Large intestine (tissue), 3 donors: ENCODE data around the gene DGKH. TPM values are rescaled to one million over a fixed set of nuclear protein-coding genes. Genes with fewer than 3 reads are reported as not detected.
"Not testable (repeated sequence)": the region's sequence is repeated elsewhere in the genome, so short reads cannot be mapped to it uniquely, and the experiment has no call there.

Experiments
- DNase-seq, 2 donors: peaks; one replicate each; pipeline versions ENCODE4 v3.0.0 to v3.0.0-alpha.2; 2013
- H3K27ac ChIP-seq: one replicate; pipeline ENCODE4 v1.5.1; 2013; ENCODE audit warnings: low read length
- H3K27me3 ChIP-seq: 2 replicates; pipeline ENCODE4 v1.6.1; 2013; ENCODE audit warnings: low read length; ENCODE audit not compliant: control insufficient read depth, insufficient read depth
- H3K36me3 ChIP-seq: 2 replicates; pipeline ENCODE4 v1.6.1; 2013; ENCODE audit warnings: low read length; ENCODE audit not compliant: control insufficient read depth, insufficient read depth
- H3K4me1 ChIP-seq: one replicate; pipeline ENCODE4 v1.6.1; 2013; ENCODE audit warnings: low read length; ENCODE audit not compliant: control insufficient read depth, insufficient read depth
- H3K4me3 ChIP-seq: one replicate; pipeline ENCODE4 v1.5.1; 2013; ENCODE audit warnings: low read length
- H3K9me3 ChIP-seq: one replicate; pipeline ENCODE4 v1.6.1; 2013; ENCODE audit warnings: mild to moderate bottlenecking, low read depth, low read length, moderate library complexity; ENCODE audit not compliant: control insufficient read depth
- WGBS: methylation state at CpG from one replicate; pipeline ENCODE4 v1.1.5; 2013; ENCODE audit warnings: low lambda C conversion rate; ENCODE audit not compliant: insufficient coverage; 5-methylcytosine and 5-hydroxymethylcytosine counted together
- polyA plus RNA-seq: library from polyadenylated mRNA; unstranded; fragments of 120-200 nt; gene quantifications from one replicate; pipeline ENCODE4 v1.2.1, GENCODE V29; 2013

DGKH gene
- polyA plus RNA-seq, 1 donor: 6.9 TPM

- DNase-seq: no peak
- H3K27ac ChIP-seq: no peak overlapping the region
- no peak overlapping the region for H3K4me3 ChIP-seq
- H3K4me1 ChIP-seq: no peaks in the 10 kb centered on the region
- peaks cover 5% of the 10 kb centered on the region for H3K36me3 ChIP-seq
- H3K27me3 ChIP-seq: no peaks in the 10 kb centered on the region
- no peaks in the 10 kb centered on the region for H3K9me3 ChIP-seq
- WGBS: no CpG with 5 or more reads among the region's 1 CpG
These were observed 7.7 kb downstream of the DGKH start for GRCh38 chr13:42056146-42056545.

GRCh38 chr13:42056583-42056982 lies 8.1 kb downstream of the DGKH start:
- DNase-seq: no peak
- WGBS: 90% methylated on average over 4 of the region's 6 CpGs
- H3K27me3 ChIP-seq: no peaks in the 10 kb centered on the region
- H3K9me3 ChIP-seq: no peaks in the 10 kb centered on the region
- H3K4me3 ChIP-seq: no peak overlapping the region
- H3K4me1 ChIP-seq: no peaks in the 10 kb centered on the region
- no peak overlapping the region for H3K27ac ChIP-seq
- peaks cover 5% of the 10 kb centered on the region for H3K36me3 ChIP-seq

GRCh38 chr13:42057918-42058530 lies 9.6 kb downstream of the DGKH start:
- 100% methylated on average over 1 of the region's 2 CpGs for WGBS
- no peaks in the 10 kb centered on the region for H3K9me3 ChIP-seq

GRCh38 chr13:42061943-42062342 lies 13.5 kb downstream of the DGKH start:
- Histone ChIP-seq H3K9me3 (no peaks in the 10 kb centered on the region), H3K36me3 (peaks cover 7% of the 10 kb centered on the region), H3K27ac (no peak overlapping the region), H3K4me1 (no peaks in the 10 kb centered on the region), H3K27me3 (no peaks in the 10 kb centered on the region), H3K4me3 (no peak overlapping the region)
- no peak for DNase-seq

More at GRCh38 chr13:42057918-42058530, 9.6 kb downstream of the DGKH start:
- no peak for DNase-seq
- Histone ChIP-seq H3K4me3 (no peak overlapping the region), H3K27me3 (no peaks in the 10 kb centered on the region), H3K27ac (no peak overlapping the region), H3K4me1 (no peaks in the 10 kb centered on the region), H3K36me3 (peaks cover 5% of the 10 kb centered on the region)

GRCh38 chr13:42063105-42063504 lies 14.7 kb downstream of the DGKH start:
- no peak for DNase-seq
- 83% methylated on average over 2 of the region's 2 CpGs for WGBS
- no peak overlapping the region for H3K27ac ChIP-seq
- no peaks in the 10 kb centered on the region for H3K9me3 ChIP-seq
- no peak overlapping the region for H3K4me3 ChIP-seq
- no peaks in the 10 kb centered on the region for H3K4me1 ChIP-seq
- no peaks in the 10 kb centered on the region for H3K27me3 ChIP-seq
- peaks cover 7% of the 10 kb centered on the region for H3K36me3 ChIP-seq

GRCh38 chr13:42064259-42064658 lies 15.8 kb downstream of the DGKH start:
- peaks cover 2% of the 10 kb centered on the region for H3K36me3 ChIP-seq
- H3K4me1 ChIP-seq: no peaks in the 10 kb centered on the region
- H3K27me3 ChIP-seq: no peaks in the 10 kb centered on the region
- no peak overlapping the region for H3K27ac ChIP-seq
- 100% methylated on average over 3 of the region's 6 CpGs for WGBS
- no peaks in the 10 kb centered on the region for H3K9me3 ChIP-seq
- H3K4me3 ChIP-seq: no peak overlapping the region
- no peak for DNase-seq

GRCh38 chr13:42064966-42065365 lies 16.5 kb downstream of the DGKH start:
- no peak overlapping the region for H3K4me3 ChIP-seq
- H3K36me3 ChIP-seq: peaks cover 2% of the 10 kb centered on the region
- no peak overlapping the region for H3K27ac ChIP-seq
- H3K27me3 ChIP-seq: no peaks in the 10 kb centered on the region
- H3K9me3 ChIP-seq: no peaks in the 10 kb centered on the region
- no peaks in the 10 kb centered on the region for H3K4me1 ChIP-seq
- no CpG with 5 or more reads among the region's 5 CpGs for WGBS
- no peak for DNase-seq

GRCh38 chr13:42065414-42065813 lies 17.0 kb downstream of the DGKH start:
- no peak overlapping the region for H3K4me3 ChIP-seq
- peaks cover 2% of the 10 kb centered on the region for H3K36me3 ChIP-seq
- no peaks in the 10 kb centered on the region for H3K4me1 ChIP-seq
- WGBS: 89% methylated on average over 1 of the region's 4 CpGs
- H3K27me3 ChIP-seq: no peaks in the 10 kb centered on the region
- no peak overlapping the region for H3K27ac ChIP-seq
- no peaks in the 10 kb centered on the region for H3K9me3 ChIP-seq
- DNase-seq: no peak

- Histone ChIP-seq H3K27me3 (no peaks in the 10 kb centered on the region), H3K36me3 (peaks cover 3% of the 10 kb centered on the region), H3K27ac (no peak overlapping the region), H3K9me3 (no peaks in the 10 kb centered on the region), H3K4me3 (no peak overlapping the region), H3K4me1 (no peaks in the 10 kb centered on the region)
- DNase-seq: no peak
- 77% methylated on average over 3 of the region's 5 CpGs for WGBS
These were observed 18.1 kb downstream of the DGKH start for GRCh38 chr13:42066542-42066941.

GRCh38 chr13:42068886-42069285 lies 20.4 kb downstream of the DGKH start:
- Histone ChIP-seq H3K4me1 (no peaks in the 10 kb centered on the region), H3K9me3 (no peaks in the 10 kb centered on the region), H3K27ac (no peak overlapping the region), H3K4me3 (no peak overlapping the region), H3K36me3 (peaks cover 5% of the 10 kb centered on the region), H3K27me3 (no peaks in the 10 kb centered on the region)
- no CpG with 5 or more reads among the region's 3 CpGs for WGBS
- no peak for DNase-seq

GRCh38 chr13:42070599-42070998 lies 22.2 kb downstream of the DGKH start:
- not testable (repeated sequence) for H3K4me3 ChIP-seq, H3K27me3 ChIP-seq, DNase-seq, H3K4me1 ChIP-seq, H3K27ac ChIP-seq, H3K36me3 ChIP-seq, H3K9me3 ChIP-seq
- no CpG with 5 or more reads among the region's 2 CpGs for WGBS
